ENCODE results near the gene NR3C2. TPM values are rescaled to one million over a fixed set of nuclear protein-coding genes. Genes with fewer than 3 reads are reported as not detected.
"Not testable (repeated sequence)": the region's sequence is repeated elsewhere in the genome, so short reads cannot be mapped to it uniquely, and the experiment has no call there.

Gene NR3C2
- total RNA-seq, 1 donor from 2014 or later = 11.5 TPM

- TF ChIP-seq CTCF (conservative IDR thresholded peaks at IDR 0.05) = no peak
- no peak for DNase-seq (ENCODE audit: extremely low spot score, unreplicated experiment)
- Mint-ChIP-seq H3K9me3 (no peaks in the 10 kb centered on the region), H3K27ac (no peak overlapping the region), H3K36me3 (no peaks in the 10 kb centered on the region), H3K4me3 (no peak overlapping the region), H3K27me3 (no peaks in the 10 kb centered on the region), H3K4me1 (ENCODE audit: unreplicated experiment) (no peaks in the 10 kb centered on the region)
Measured at GRCh38 chr4:148332486-148332885, 109.7 kb downstream of the NR3C2 start.

DNA sequence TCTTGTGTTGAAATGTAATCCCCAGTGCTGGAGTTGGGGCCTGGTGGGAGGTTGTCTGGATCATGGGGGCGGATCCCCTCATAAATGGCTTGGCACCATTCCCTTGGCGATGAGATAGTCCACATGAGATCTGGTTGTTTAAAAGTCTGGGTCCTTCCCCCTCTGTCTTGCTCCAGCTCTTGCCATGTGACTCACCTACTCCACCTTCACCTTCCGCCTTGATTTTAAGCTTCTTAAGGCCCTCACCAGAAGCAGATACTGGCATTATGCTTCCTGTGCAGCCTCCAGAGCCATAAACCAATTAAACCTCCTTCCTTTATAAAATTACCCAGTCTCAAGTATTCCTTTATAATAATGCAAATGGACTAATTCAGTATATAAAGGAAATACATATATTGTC, 111.5 kb downstream of the NR3C2 start:
- no peak for DNase-seq (ENCODE audit: extremely low spot score, unreplicated experiment)
- H3K9me3 Mint-ChIP-seq = no peaks in the 10 kb centered on the region
- H3K36me3 Mint-ChIP-seq = no peaks in the 10 kb centered on the region
- H3K27ac Mint-ChIP-seq = no peak overlapping the region
- TF ChIP-seq CTCF (conservative IDR thresholded peaks at IDR 0.05) = no peak
- no peak overlapping the region for H3K4me3 Mint-ChIP-seq
- no peaks in the 10 kb centered on the region for H3K4me1 Mint-ChIP-seq (ENCODE audit: unreplicated experiment)
- H3K27me3 Mint-ChIP-seq = no peaks in the 10 kb centered on the region

- no peaks in the 10 kb centered on the region for H3K9me3 Mint-ChIP-seq
Measured at GRCh38 chr4:148330161-148330560, 112.1 kb downstream of the NR3C2 start.

DNA sequence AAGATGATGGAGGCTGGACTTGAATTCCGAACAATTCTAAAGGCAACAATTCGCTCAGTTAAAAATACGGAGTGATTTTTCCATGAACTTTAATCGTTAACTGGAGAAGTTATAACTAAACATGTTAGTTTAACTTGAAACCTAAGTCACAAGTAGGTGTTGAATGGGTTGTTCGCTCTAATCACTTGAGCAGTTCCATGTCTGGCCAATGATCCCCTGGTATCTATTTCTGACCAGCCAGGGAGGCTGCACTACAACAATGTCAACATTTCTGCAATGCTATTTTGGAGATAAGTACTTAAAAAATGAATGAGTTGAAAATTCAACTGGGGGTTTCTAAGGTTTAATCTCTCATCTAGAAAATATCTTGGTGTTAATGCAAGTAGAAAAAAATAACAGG, 112.5 kb downstream of the NR3C2 start:
- Mint-ChIP-seq H3K36me3 (no peaks in the 10 kb centered on the region), H3K9me3 (no peaks in the 10 kb centered on the region), H3K4me3 (no peak overlapping the region), H3K4me1 (ENCODE audit: unreplicated experiment) (no peaks in the 10 kb centered on the region), H3K27me3 (no peaks in the 10 kb centered on the region), H3K27ac (no peak overlapping the region)
- TF ChIP-seq CTCF (conservative IDR thresholded peaks at IDR 0.05) = no peak
- no peak for DNase-seq (ENCODE audit: extremely low spot score, unreplicated experiment)

More at GRCh38 chr4:148330161-148330560, 112.1 kb downstream of the NR3C2 start:
- Mint-ChIP-seq H3K36me3 (no peaks in the 10 kb centered on the region), H3K4me3 (no peak overlapping the region), H3K4me1 (ENCODE audit: unreplicated experiment) (no peaks in the 10 kb centered on the region), H3K27ac (no peak overlapping the region), H3K27me3 (no peaks in the 10 kb centered on the region)
- no peak for TF ChIP-seq CTCF (conservative IDR thresholded peaks at IDR 0.05)
- DNase-seq (ENCODE audit: extremely low spot score, unreplicated experiment) = no peak

DNA sequence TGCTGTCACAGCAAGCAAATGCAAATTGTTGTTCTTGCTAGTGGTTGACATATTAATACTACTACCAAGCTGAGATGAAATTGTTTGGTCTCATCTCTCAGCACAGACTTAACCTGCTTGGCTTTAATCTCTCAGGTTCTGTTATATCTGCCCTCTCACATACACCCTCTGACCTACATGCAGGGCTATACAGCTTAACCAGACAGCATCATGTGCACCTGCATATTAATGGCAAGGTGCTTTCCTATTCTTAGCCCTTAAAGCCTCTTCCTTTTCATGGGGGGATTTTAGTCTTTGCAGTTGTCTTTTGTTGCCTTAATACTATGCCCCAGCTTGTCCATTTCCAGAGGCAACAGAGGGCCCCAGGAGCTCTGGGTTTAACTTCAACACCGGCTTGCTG, 114.5 kb downstream of the NR3C2 start:
- Mint-ChIP-seq H3K36me3 (peaks cover 5% of the 10 kb centered on the region), H3K27ac (no peak overlapping the region), H3K9me3 (peaks cover 4% of the 10 kb centered on the region), H3K4me1 (ENCODE audit: unreplicated experiment) (peaks cover 3% of the 10 kb centered on the region), H3K4me3 (no peak overlapping the region), H3K27me3 (no peaks in the 10 kb centered on the region)
- DNase-seq (ENCODE audit: extremely low spot score, unreplicated experiment) = no peak
- TF ChIP-seq CTCF (conservative IDR thresholded peaks at IDR 0.05) = no peak

DNA sequence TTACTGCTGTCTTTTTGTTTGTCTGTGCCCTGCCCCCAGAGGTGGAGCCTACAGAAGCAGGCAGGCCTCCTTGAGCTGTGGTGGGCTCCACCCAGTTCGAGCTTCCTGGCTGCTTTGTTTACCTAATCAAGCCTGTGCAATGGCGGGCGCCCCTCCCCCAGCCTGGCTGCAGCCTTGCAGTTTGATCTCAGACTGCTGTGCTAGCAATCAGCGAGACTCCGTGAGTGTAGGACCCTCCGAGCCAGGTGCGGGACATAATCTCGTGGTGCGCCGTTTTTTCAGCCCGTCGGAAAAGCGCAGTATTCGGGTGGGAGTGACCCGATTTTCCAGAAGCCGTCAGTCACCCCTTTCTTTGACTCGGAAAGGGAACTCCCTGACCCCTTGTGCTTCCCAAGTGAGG, 118.9 kb downstream of the NR3C2 start:
- H3K36me3 Mint-ChIP-seq; H3K9me3 Mint-ChIP-seq; H3K27ac Mint-ChIP-seq; H3K27me3 Mint-ChIP-seq; H3K4me1 Mint-ChIP-seq (ENCODE audit: unreplicated experiment); DNase-seq (ENCODE audit: extremely low spot score, unreplicated experiment): not testable (repeated sequence)
- H3K4me3 Mint-ChIP-seq = peak overlapping the region; percentile 57

Data from type B pancreatic cell (in vitro differentiated cells).